ENCODE data around the gene ALLC.

GRCh38 chr2:3644246-3644525, 13.8 kb upstream of the ALLC start:
- TF ChIP-seq CTCF (IDR thresholded peaks at IDR 0.05; ENCODE audit: low read depth, low read length, poor library complexity, severe bottlenecking) = no peak
- TF ChIP-seq EZH2phosphoT487 (IDR thresholded peaks at IDR 0.05; ENCODE audit: borderline replicate concordance, low read length) = no peak
